HCT116 (cell line): ENCODE results near the gene DLX3. TPM values are rescaled to one million over a fixed set of nuclear protein-coding genes. Genes with fewer than 3 reads are reported as not detected.

Experiments
- ATAC-seq: fragments of 200-7000 bp; cut with Tn5 transposase; 2 replicates; pipeline ENCODE4 v1.9.1; 2020; ENCODE audit warnings: mild to moderate bottlenecking, moderate library complexity
- BruUV-seq: library from RNA; stranded (reverse); fragments of 400-500 nt; replicated peaks from 2 replicates; lab custom pipeline; 2021; lab: Mats Ljungman, UMichigan
- CTCF ChIA-PET: fragments of 300-600 bp; sonication (Branson Sonifier 250); formaldehyde crosslinking; loops from one replicate; lab custom pipeline; 2021; ENCODE audit warnings: antibody characterized with exemption; lab: Charles Lee
- POLR2A ChIA-PET: fragments of 300-600, 350-600 bp; sonication (Branson Sonifier 250); formaldehyde crosslinking; loops from one replicate; lab custom pipeline; 2021; ENCODE audit warnings: antibody characterized with exemption; lab: Charles Lee
- RAD21 ChIA-PET, 2 experiments: fragments of 300-600 bp; sonication (Branson Sonifier 250); formaldehyde crosslinking; loops; one replicate each; lab custom pipeline; 2023; ENCODE audit warnings: low total read pairs in 2 of 2; ENCODE audit not compliant: uncharacterized antibody in 2 of 2, unreplicated experiment in 2 of 2, low non-redundant PET in 1 of 2; lab: Charles Lee
- DNase-seq: peaks from one replicate; pipeline ENCODE4 v3.0.0-alpha.2; 2010; ENCODE audit warnings: low read depth, low spot score
- H2AFZ ChIP-seq: fragments of 200-600 bp; shearing (Covaris generic), sonication (generic); 2 replicates; pipeline ENCODE4 v1.6.1; 2017; ENCODE audit warnings: low read depth, mixed run types, mixed read lengths, antibody characterized with exemption, low read length; ENCODE audit not compliant: poor library complexity, severe bottlenecking
- H3K27ac ChIP-seq: 2 replicates; pipeline ENCODE4 v1.5.1; 2012; ENCODE audit warnings: low read depth, low read length
- H3K27me3 ChIP-seq: fragments of 200-600 bp; sonication (generic); 2 replicates; pipeline ENCODE4 v1.6.1; 2016; ENCODE audit warnings: mixed run types, low read length, mixed read lengths; ENCODE audit not compliant: insufficient read depth
- H3K36me3 ChIP-seq, 2 experiments: fragments of 200-500 bp in 1 of 2; fragments of 200-600 bp in 1 of 2; sonication (Bioruptor generic) in 1 of 2; sonication (generic) in 1 of 2; 2 replicates each; pipeline versions ENCODE4 v1.5.1 to v1.6.1; 2014 to 2016; ENCODE audit warnings: low read length in 2 of 2, inconsistent platforms in 1 of 2, mixed read lengths in 1 of 2, mixed run types in 1 of 2; ENCODE audit not compliant: insufficient read depth in 2 of 2, control insufficient read depth in 1 of 2
- H3K4me1 ChIP-seq, 2 experiments: fragments of 200-600 bp in 1 of 2; sonication (generic) in 1 of 2; 2 replicates each; pipeline versions ENCODE4 v1.5.1 to v1.6.1; 2012 to 2017; ENCODE audit warnings: low read length in 2 of 2, inconsistent platforms in 1 of 2, mild to moderate bottlenecking in 1 of 2, mixed read lengths in 1 of 2, mixed run types in 1 of 2, moderate library complexity in 1 of 2; ENCODE audit not compliant: insufficient read depth in 2 of 2, control insufficient read depth in 1 of 2
- H3K4me2 ChIP-seq: fragments of 200-600 bp; sonication (generic); 2 replicates; pipeline ENCODE4 v1.6.1; 2017; ENCODE audit warnings: mixed run types, low read length, mixed read lengths
- H3K4me3 ChIP-seq, 2 experiments: fragments of 200-600 bp in 1 of 2; sonication (generic) in 1 of 2; replicated peaks in 1 of 2; 2 replicates each; pipeline ENCODE4 v1.5.1; 2011 to 2016; ENCODE audit warnings: low read length in 2 of 2, control low read depth in 1 of 2, low read depth in 1 of 2, mild to moderate bottlenecking in 1 of 2, mixed read lengths in 1 of 2, mixed run types in 1 of 2
- H3K79me2 ChIP-seq: fragments of 200-600 bp; sonication (generic); 2 replicates; pipeline ENCODE4 v1.6.1; 2017; ENCODE audit warnings: mild to moderate bottlenecking, mixed run types, low read length, moderate library complexity, mixed read lengths; ENCODE audit not compliant: insufficient read depth
- H3K9ac ChIP-seq: fragments of 200-600 bp; sonication (generic); 2 replicates; pipeline ENCODE4 v1.6.1; 2016; ENCODE audit warnings: low read length, mixed read lengths
- H3K9me2 ChIP-seq: fragments of 200-600 bp; sonication (generic), shearing (Covaris generic); 2 replicates; pipeline ENCODE4 v1.6.1; 2017; ENCODE audit warnings: mixed run types, mild to moderate bottlenecking, moderate library complexity; ENCODE audit not compliant: insufficient read depth
- H3K9me3 ChIP-seq, 2 experiments: fragments of 200-500 bp in 1 of 2; fragments of 200-600 bp in 1 of 2; sonication (Bioruptor generic) in 1 of 2; sonication (generic) in 1 of 2; 2 replicates each; pipeline ENCODE4 v1.6.1; 2014 to 2017; ENCODE audit warnings: low read length in 2 of 2, mixed read lengths in 2 of 2, inconsistent platforms in 1 of 2, low read depth in 1 of 2, mild to moderate bottlenecking in 1 of 2, mixed run types in 1 of 2, moderate library complexity in 1 of 2; ENCODE audit not compliant: control insufficient read depth in 1 of 2, insufficient read depth in 1 of 2
- H4K20me1 ChIP-seq: fragments of 200-600 bp; sonication (generic), shearing (Covaris generic); 2 replicates; pipeline ENCODE4 v1.6.1; 2017; ENCODE audit warnings: mixed run types, mild to moderate bottlenecking, moderate library complexity; ENCODE audit not compliant: insufficient read depth
- ATF3 ChIP-seq: IDR thresholded peaks from 2 replicates; pipeline ENCODE4 v1.6.1; 2012
- CBX3 ChIP-seq: IDR thresholded peaks from 2 replicates; pipeline ENCODE4 v1.6.1; 2012; ENCODE audit warnings: low read depth
- ELF1 ChIP-seq: IDR thresholded peaks from 2 replicates; pipeline ENCODE4 v1.6.1; 2012; ENCODE audit warnings: low read depth, borderline replicate concordance
- EZH2 ChIP-seq: fragments of 200-600 bp; sonication (generic); IDR thresholded peaks from 2 replicates; pipeline ENCODE4 v1.6.1; 2017; ENCODE audit warnings: antibody characterized with exemption, mixed run types
- EZH2phosphoT487 ChIP-seq: fragments of 200-600 bp; IDR thresholded peaks from 2 replicates; pipeline ENCODE4 v1.6.1; 2018; ENCODE audit warnings: antibody characterized with exemption, borderline replicate concordance
- FOSL1 ChIP-seq: IDR thresholded peaks from 2 replicates; pipeline ENCODE4 v1.6.1; 2012; ENCODE audit warnings: low read depth
- POLR2A ChIP-seq: IDR thresholded peaks from 2 replicates; pipeline ENCODE4 v1.7.0; 2011; ENCODE audit warnings: borderline replicate concordance; ENCODE audit not compliant: insufficient read depth, insufficient read length; ENCODE audit errors: extremely low read depth
- POLR2AphosphoS5 ChIP-seq: IDR thresholded peaks from 2 replicates; pipeline ENCODE4 v1.6.1; 2011; ENCODE audit warnings: mild to moderate bottlenecking, low read depth, low read length, moderate library complexity
- SP1 ChIP-seq: IDR thresholded peaks from 2 replicates; pipeline ENCODE4 v1.6.1; 2012; ENCODE audit warnings: low read depth
- TCF7L2 ChIP-seq: IDR thresholded peaks from 2 replicates; pipeline ENCODE4 v1.7.0; 2011; ENCODE audit warnings: borderline replicate concordance, inconsistent platforms; ENCODE audit not compliant: insufficient read depth, insufficient read length; ENCODE audit errors: extremely low read depth
- YY1 ChIP-seq: IDR thresholded peaks from 2 replicates; pipeline ENCODE4 v1.6.1; 2011; ENCODE audit warnings: low read length, low read depth, moderate library complexity, mild to moderate bottlenecking; ENCODE audit not compliant: insufficient replicate concordance; ENCODE audit errors: extremely low read depth
- ZNF274 ChIP-seq: fragments of 200-500 bp; sonication (Bioruptor generic); IDR thresholded peaks from 2 replicates; pipeline ENCODE4 v1.6.1; 2014; ENCODE audit warnings: mild to moderate bottlenecking, low read depth, low read length, inconsistent platforms
- intact Hi-C: fragments of 100-400 bp; cut with micrococcal nuclease; formaldehyde crosslinking; loops from 2 replicates; pipeline ENCODE4 v1.10.0; 2022
- total RNA-seq: library from RNA; stranded (reverse); gene quantifications from one replicate; pipeline ENCODE4 v1.2.1, GENCODE V29; 2021; ENCODE audit not compliant: unreplicated experiment

DLX3 gene
- total RNA-seq, 1 experiment from 2014 or later = not detected

GRCh38 chr17:49946964-49947584, 48.0 kb downstream of the DLX3 start:
- DNase-seq (no peak), ATAC-seq (no peak)
- RAD21 ChIA-PET = no interaction called here
- H3K27me3 ChIP-seq = peaks cover 7% of the 10 kb centered on the region
- peaks cover 6 to 10% of the 10 kb centered on the region in 2 experiments; a peak in 3 of 4 replicates for H3K4me1 ChIP-seq
- H3K9me3 ChIP-seq = no peaks in the 10 kb centered on the region
- no peaks in the 10 kb centered on the region for H3K36me3 ChIP-seq
- H3K4me2 ChIP-seq = no peak overlapping the region
- intact Hi-C loops = no loop called here
- no peak overlapping the region for H3K27ac ChIP-seq
- TF ChIP-seq SP1 (no peak), FOSL1 (no peak), ZNF274 (no peak), EZH2phosphoT487 (no peak), ELF1 (no peak), ATF3 (no peak), EZH2 (no peak), POLR2AphosphoS5 (no peak), POLR2A (no peak), YY1 (no peak), TCF7L2 (no peak), CBX3 (no peak)
- H3K79me2 ChIP-seq = no peaks in the 10 kb centered on the region
- CTCF ChIA-PET = no interaction called here
- no TSS peak for BruUV-seq
- POLR2A ChIA-PET = no interaction called here
- no peak overlapping the region for H3K4me3 ChIP-seq
- no peaks in the 10 kb centered on the region for H3K9me2 ChIP-seq
- no peak overlapping the region for H3K9ac ChIP-seq
- H2AFZ ChIP-seq = no peak overlapping the region
- H4K20me1 ChIP-seq = no peaks in the 10 kb centered on the region
